HK-2 (cell line): ENCODE data around the gene OBSCN.
"Not testable (repeated sequence)": the region's sequence is repeated elsewhere in the genome, so short reads cannot be mapped to it uniquely, and the experiment has no call there.

Experiments used
- DNase-seq: peaks from one replicate; pipeline ENCODE4 v3.0.0-alpha.2; 2018; ENCODE audit not compliant: unreplicated experiment

The OBSCN gene

DNA sequence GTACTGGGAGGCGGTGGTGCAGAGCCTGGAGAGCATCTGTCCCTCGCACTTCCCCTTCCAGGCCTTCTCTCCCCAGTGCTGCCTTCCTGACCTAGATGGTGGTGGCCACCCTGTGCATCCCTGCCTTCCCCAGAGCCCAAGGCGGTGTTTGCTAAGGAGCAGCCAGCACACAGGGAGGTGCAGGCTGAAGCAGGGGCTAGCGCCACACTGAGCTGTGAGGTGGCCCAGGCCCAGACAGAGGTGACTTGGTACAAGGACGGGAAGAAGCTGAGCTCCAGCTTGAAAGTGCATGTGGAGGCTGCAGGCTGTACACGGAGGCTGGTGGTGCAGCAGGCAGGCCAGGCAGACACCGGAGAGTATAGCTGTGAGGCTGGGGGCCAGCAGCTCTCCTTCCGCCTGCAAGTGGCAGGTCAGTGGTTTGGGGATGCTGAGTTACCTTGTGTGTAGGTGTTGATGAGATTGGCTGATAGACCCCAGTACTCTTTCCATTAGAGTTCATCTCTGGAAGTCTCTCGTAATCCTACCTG is 51.6 kb downstream of the OBSCN start:
- no peak for DNase-seq

DNA sequence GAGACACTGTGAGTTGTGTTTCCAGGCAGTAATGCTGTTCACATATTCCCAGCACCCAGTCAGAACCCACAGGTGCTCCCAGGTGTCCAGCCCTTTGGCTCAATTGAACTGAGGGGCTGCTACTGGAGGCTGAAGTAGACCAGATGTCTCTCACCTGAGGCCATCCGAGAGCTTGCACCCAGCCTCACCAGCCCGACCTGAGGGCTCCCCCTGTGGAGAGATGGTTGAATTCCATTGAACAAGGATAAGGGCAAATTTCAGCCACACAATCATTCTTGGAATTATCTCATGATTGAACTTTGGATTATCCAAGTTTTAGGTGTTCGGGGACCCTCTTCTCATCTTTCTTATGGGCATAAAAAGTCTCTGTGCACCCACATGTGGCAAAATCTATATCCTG is 52.1 kb downstream of the OBSCN start:
- no peak for DNase-seq

DNA sequence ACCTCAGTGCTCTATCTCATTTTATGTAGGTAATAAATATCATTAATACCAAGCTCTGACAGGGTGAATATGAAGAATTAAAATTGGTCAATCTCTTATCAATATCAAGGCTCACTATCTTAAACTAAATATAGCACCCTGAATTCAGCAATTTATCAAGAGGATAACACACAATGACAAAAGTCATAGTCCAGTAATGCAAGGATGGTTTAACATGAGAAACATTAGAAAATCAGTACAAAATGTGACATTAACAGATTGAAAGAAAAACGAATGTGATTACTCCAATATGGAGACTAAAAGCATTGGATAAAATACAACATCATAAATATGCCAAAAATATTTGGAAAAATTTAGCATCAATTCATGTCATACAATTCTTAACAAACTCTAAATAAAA is 53.9 kb downstream of the OBSCN start:
- DNase-seq, result no peak

DNA sequence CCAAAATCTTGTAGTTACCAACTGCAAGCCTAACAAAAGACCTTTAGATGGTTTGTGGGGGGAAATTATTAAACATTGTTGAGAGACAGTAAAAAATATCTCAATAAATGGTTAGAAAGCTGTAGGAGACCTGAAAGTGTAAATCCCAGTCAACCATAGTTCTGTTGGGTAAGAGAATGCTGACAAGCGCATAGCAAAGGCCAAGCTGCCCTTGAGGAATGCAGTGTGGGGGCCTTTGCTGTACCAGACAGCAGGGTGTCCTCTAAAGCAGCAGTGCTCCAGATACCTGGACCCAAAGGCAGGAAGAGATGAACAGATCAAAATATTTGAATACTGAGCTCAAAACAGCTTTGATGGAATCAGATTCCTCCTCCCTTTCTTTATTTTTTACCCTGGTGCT is 54.6 kb downstream of the OBSCN start:
- DNase-seq, result no peak

DNA sequence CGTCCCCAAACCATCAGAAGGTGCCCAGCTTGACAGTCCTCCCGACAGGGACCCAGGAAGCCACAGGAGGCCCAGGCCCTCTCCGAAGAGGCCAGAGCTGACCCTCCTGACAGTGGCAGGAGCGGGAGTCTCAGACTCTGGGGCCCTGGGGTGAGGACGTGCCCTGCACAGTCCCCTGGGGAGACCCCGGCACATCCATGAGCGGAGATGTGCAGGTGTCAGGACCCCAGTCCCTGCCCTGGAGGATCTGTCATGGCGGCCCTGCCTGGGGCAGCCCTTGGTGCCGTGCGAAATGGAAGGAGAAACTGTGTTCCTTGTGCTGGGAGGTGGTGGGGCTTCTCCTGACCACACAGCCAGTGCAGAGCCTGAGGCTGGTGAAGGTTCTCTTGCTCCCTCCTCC is 55.8 kb downstream of the OBSCN start:
- DNase-seq, result no peak

DNA sequence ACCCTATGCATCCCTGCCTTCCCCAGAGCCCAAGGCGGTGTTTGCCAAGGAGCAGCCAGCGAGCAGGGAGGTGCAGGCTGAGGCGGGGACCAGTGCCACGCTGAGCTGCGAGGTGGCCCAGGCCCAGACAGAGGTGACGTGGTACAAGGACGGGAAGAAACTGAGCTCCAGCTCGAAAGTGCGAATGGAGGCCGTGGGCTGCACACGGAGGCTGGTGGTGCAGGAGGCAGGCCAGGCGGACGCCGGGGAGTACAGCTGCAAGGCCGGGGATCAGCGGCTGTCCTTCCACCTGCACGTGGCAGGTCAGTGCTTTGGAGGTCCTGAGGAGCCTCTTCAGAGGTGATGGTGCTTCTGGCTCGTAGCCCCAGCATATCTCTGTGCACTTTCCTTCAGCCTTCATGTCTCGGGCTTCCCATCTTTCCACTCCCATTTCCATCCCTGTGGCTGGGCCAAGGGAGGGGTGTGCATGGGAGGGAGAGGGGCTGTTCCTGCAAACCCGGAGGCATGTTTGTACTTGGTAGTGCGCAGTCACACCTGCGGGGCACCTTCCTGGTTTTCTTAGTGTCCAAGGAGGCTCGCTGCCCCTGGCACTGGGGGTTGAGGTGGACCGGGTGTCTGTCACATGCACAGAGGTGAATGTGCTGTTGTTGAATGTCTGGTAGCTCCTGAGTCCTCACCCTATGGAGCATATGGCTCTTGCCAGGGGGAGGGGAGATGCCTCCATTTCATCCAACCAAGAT is 56.4 kb downstream of the OBSCN start:
- no peak for DNase-seq

DNA sequence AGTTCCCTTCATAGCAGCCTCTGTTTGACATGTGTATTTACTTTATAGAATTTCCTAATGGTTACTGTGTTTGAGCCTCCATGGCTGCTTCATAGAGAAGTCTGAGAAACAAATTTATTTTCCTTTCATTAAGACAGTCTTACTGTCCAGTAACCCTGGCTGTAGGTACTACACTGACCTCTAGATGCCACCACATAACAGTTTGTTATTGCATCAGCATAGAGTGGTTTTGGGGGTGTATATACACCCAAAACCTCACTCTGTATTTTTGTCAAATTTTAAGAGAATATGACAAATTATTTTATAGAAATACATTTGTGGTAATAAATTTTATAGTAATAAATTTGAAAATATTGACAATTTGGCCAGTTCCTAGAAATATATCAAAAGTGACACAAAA is 57.3 kb downstream of the OBSCN start:
- DNase-seq, result no peak

DNA sequence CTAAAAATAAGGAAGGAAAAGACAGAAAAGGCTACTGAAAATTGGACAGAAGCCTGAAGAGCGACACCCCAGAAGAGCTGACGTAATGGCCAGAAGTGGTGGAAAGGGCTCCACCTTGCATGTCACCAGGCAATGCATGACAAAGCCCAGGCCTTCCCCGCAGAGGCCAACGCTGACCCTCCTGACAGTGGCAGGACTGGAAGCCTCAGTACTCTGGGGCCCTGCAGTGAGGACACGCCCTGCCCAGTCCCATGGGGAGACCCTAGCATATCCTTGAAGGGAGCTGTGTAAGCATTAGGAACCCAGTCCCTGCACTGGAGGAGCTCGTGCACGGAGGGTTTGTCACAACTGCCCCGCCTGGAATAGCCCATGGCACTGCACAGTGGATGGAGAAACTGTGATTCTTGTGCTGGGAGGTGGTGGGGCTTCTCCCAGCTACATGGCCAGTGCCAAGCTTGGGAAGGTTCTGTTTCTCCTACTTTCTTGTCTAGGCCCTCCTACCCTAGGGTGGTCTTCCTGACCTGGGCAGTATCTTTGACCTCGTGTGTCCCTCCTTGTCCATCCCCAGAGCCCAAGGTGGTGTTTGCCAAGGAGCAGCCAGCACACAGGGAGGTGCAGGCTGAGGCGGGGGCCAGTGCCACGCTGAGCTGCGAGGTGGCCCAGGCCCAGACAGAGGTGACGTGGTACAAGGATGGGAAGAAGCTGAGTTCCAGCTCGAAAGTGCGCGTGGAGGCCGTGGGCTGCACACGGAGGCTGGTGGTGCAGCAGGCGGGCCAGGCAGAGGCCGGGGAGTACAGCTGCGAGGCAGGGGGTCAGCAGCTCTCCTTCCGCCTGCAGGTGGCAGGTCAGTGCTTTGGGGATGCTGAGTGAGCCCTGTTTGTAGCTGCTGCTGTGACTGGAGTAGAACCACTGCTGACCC is 60.4 kb downstream of the OBSCN start:
- DNase-seq, result no peak

DNA sequence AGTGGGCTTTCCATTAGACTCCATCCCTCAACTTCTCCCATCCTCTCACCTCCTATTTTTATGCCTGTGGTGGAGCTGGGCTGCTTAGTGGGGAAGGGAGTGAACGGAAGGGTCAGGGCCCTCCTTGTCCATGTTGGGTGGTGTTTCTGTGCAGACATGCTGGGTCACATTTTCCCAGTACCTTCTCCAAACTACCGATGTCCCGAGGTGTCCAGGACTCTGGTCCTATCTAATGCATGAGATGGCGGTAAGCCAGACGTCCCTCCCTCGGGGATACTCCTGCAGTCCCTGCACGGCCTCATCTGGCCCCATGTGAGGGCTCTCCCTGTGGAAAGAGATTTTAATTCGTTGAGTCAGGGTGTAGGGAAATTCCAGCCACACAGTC is 61.0 kb downstream of the OBSCN start:
- no peak for DNase-seq

DNA sequence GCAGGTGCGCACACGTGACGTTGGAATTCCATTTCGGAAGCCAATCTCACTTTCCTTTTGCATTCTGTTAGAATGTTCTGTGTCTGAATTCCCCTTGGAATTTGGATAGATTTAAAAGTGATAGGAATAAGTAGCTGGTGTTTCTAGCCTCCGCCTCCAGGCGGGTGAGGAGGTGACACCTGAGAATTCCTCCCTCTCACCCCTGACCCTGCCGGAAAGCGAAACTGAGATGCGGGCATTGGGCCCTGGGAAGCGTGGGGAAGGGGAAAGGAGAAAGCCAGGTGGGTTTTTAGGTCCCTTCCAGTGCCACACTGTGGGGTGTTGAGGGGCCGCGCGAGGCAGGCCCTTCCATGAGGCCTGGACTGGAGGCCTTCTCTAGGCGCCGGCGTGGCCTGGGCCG is 61.6 kb downstream of the OBSCN start:
- DNase-seq, result not testable (repeated sequence)

DNA sequence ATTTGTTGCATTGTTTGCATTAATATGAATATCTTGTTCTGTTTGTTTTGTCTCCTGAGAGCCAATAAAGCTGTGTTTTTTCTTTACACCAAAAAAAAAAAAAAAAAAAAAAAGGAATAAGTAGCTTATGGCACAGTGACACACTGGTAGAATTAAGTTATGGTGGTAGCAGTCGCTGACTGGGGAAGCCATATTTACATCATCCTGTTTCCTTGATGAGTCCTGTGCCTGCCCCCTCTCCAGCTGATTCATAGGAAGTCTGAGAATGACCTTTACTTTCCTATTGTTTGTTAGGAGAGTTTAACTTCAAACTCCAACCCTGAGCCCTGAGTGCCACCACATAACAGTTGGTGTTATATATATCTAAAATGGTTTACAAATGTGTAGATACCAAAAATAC is 62.2 kb downstream of the OBSCN start:
- no peak for DNase-seq

DNA sequence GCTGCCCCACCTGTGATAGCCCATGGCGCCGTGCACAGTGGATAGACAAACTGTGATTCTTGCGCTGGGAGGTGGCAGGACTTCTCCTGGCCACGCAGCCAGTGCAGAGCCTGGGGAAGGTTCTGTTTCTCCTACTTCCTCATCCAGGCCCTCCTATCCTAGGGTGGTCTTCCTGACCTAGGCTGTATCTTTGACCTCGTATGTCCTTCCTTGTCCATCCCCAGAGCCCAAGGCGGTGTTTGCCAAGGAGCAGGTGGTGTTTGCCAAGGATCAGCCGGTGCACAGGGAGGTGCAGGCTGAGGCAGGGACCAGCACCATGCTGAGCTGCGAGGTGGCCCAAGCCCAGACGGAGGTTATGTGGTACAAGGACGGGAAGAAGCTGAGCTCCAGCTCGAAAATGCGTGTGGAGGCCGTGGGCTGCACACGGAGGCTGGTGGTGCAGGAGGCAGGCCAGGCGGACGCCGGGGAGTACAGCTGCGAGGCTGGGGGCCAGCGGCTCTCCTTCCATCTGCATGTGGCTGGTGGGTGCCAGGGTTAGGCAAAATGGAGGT is 63.9 kb downstream of the OBSCN start:
- no peak for DNase-seq

DNA sequence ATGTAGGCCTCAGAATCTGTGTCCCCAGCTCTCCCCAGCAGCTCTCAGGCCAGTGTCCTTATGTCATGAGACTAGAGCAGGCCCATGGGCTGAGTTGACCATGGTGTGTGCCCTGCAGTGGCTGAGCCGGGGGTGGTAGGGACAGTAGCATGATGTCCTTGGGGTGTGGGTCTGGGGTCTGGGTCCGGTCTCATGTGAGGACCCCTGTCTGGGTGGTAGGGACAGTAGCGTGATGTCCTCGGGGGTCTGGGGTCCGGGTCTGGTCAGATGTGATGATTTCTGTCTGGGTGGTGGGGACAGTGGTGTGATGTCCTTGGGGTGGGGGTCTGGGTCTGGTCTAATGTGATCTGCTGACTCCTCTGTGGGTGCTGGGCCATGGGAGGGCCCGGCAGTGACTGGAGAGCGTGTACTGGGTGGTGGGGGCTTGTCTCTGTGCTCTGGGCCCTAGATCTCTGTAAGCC is 64.5 kb downstream of the OBSCN start:
- DNase-seq, result no peak

DNA sequence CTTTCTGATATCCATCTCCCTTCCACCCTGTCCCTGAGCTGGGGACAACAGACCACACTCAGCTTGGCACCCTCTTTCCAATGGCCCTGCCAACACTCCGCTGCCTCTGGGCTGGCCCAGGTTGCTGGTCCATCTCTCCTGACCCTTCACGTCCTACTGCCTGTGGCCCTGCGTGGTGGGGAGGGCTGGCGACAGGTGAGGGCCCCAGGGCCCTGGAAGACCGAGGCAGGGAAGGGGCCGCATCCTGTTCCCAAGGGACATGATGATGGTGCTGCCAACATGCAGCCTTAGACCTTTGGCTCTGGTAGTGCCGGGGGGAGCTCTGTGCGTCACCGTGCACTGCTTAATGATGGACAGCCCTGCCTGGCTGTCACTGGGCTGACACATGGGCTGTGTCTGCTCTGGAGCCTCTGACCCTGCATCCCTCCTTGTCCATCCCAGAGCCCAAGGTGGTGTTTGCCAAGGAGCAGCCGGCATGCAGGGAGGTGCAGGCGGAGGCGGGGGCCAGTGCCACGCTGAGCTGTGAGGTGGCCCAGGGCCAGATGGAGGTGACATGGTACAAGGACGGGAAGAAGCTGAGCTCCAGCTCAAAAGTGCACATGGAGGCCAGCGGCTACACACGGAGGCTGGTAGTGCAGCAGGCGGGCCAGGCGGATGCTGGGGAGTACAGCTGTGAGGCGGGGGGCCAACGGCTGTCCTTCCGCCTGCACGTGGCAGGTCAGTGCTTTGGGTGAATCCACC is 65.2 kb downstream of the OBSCN start:
- DNase-seq, result no peak

DNA sequence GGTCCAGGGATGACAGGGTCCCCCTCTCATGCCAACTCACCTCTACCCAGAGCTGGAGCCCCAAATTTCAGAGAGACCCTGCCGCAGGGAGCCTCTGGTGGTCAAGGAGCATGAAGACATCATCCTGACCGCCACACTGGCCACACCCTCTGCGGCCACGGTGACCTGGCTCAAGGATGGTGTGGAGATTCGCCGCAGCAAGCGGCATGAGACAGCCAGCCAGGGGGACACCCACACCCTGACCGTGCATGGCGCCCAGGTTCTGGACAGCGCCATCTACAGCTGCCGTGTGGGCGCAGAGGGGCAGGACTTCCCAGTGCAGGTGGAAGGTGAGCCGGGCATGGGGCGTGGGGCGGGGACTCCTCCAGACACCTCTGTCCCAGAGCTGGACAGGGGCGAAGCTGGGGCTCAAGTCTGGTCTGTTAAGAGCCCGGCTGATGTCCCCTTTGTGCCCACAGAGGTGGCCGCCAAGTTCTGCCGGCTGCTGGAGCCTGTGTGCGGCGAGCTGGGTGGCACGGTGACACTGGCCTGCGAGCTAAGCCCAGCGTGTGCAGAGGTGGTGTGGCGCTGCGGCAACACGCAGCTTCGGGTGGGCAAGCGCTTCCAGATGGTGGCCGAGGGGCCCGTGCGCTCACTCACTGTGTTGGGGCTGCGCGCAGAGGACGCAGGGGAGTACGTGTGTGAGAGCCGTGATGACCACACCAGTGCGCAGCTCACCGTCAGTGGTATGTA is 66.0 kb downstream of the OBSCN start:
- DNase-seq, result no peak

DNA sequence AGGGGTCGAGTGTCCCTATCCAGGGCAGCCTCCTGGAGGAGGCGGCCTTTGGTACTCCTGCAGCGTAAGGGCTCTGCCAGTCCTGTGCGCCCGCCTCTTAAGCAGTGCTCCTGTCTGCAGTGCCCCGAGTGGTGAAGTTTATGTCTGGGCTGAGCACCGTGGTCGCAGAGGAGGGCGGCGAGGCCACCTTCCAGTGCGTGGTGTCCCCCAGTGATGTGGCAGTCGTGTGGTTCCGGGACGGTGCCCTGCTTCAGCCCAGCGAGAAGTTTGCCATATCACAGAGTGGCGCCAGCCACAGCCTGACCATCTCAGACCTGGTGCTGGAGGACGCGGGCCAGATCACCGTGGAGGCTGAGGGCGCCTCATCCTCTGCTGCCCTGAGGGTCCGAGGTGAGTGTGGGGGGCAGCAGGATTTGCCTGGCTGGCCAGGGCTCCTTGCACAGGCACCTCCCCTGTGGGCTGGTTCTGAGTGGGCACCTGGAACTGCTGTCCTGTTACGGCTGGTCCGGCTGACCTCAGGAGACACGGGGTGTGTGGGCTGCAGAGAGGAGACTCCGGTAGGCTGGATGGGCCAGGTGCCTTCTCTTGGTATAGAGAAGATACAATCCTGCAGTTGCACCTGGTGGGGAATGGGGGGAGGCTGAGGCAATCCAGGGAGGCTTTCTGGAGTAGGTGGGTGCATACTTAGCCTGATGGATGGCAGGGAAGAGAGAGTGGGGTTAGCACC is 66.8 kb downstream of the OBSCN start:
- no peak for DNase-seq

DNA sequence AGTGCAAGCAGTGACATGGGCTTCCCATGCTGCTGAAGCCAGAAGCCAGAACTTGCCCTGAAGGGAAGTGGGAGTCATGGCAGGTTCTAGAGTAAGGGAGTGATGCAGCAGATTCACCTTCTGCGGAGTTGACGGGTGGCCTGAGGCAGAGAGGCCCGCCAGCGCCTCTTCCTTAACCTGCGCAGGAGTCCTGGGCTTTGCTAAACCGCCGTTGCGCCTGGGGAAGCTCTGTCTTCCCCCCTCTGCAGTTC is 67.3 kb downstream of the OBSCN start:
- no peak for DNase-seq

DNA sequence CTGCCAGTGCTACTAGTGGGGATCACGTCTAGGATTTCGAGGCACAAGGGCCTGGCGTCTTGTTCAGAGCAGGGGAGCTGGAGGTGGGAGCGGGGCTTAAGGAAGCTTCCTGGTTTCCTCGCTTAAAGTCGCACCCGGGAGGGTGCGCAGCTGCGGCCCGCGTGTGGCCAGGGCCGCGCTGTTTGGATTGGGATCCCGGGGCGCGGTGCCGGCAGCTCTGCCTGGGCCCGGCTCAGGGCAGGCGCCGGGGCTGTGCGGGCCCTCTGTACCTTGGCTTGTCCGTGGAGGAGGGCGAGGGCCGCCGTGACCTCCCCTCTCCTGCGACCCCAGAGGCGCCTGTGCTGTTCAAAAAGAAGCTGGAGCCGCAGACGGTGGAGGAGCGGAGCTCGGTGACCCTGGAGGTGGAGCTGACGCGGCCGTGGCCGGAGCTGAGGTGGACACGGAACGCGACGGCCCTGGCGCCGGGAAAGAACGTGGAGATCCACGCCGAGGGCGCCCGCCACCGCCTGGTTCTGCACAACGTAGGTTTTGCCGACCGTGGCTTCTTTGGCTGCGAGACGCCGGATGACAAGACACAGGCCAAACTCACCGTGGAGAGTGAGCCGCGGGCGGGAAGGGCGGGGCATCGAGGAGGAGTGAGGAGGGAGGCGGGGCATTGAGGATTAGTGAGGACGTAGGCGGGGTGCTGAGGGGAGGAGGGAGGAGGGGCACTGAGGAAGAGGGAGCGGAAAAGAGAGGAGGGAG is 67.8 kb downstream of the OBSCN start:
- no peak for DNase-seq

DNA sequence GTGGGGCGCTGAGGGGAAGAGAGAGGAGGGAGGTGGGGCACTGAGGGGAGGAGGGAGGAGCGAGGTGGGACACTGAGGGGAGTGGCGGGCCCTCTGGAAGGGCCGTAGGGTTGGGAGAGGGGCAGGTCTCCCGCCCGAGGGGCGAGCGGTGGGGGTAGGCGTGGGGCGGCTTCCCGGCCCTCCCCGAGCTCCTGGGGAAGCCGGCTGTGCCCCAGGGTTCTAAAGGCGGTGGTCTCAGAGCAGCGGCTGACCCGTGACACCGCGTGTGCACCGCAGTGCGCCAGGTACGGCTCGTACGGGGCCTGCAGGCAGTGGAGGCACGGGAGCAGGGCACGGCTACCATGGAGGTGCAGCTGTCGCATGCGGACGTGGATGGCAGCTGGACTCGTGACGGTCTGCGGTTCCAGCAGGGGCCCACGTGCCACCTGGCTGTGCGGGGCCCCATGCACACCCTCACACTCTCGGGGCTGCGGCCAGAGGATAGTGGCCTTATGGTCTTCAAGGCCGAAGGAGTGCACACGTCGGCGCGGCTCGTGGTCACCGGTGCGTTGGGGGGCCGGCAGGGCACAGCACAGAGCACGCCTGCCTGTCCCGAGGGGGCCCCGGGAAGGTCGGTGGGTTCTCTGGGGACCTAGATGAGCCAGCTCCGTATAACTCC is 68.5 kb downstream of the OBSCN start:
- no peak for DNase-seq
